Prostate gland (tissue), 2 donors: ENCODE results near the gene TAS1R1. TPM values are rescaled to one million over a fixed set of nuclear protein-coding genes. Genes with fewer than 3 reads are reported as not detected.
A peak's percentile ranks its signal among the peaks of the same experiment; 100 is the strongest.

Source experiments
- DNase-seq: peaks from one replicate; pipeline ENCODE4 v3.0.0-alpha.2; 2019; ENCODE audit warnings: low spot score
- H3K27ac ChIP-seq, 2 donors: fragments of 200-600 bp; sonication (generic); 2 replicates each; pipeline ENCODE4 v1.5.1; 2017 to 2019
- H3K27me3 ChIP-seq: fragments of 200-600 bp; sonication (generic); replicated peaks from 2 replicates; pipeline ENCODE4 v1.5.1; 2019; ENCODE audit not compliant: insufficient read depth
- H3K36me3 ChIP-seq, 2 donors: fragments of 200-600 bp; sonication (generic); 1 replicate in 1 of 2; 2 replicates in 1 of 2; pipeline versions ENCODE4 v1.5.1 to v1.8.1; 2017 to 2019
- H3K4me1 ChIP-seq: fragments of 200-600 bp; sonication (generic); replicated peaks from 2 replicates; pipeline ENCODE4 v1.5.1; 2019
- H3K4me3 ChIP-seq, 2 donors: fragments of 200-600 bp; sonication (generic); 2 replicates each; pipeline ENCODE4 v1.5.1; 2017 to 2019
- H3K9me3 ChIP-seq: fragments of 200-600 bp; sonication (generic); 2 replicates; pipeline ENCODE4 v1.5.1; 2017
- CTCF ChIP-seq, 4 experiments: fragments of 200-600 bp in 2 of 4; fragments of 450-650 bp in 2 of 4; sonication (generic) in 2 of 4; IDR thresholded peaks; 1 replicate in 3 of 4; 2 replicates in 1 of 4; pipeline ENCODE4 v1.5.1; 2016 to 2019; ENCODE audit warnings: antibody characterized with exemption in 4 of 4, mild to moderate bottlenecking in 2 of 4, moderate library complexity in 2 of 4
- POLR2A ChIP-seq: fragments of 450-650 bp; IDR thresholded peaks from one replicate; pipeline ENCODE4 v1.6.1; 2016; ENCODE audit warnings: antibody characterized with exemption, mild to moderate bottlenecking
- POLR2AphosphoS5 ChIP-seq: sonication (generic); formaldehyde crosslinking; IDR thresholded peaks from one replicate; pipeline ENCODE4 v1.6.1; 2017; ENCODE audit warnings: antibody characterized with exemption
- WGBS: methylation state at CpG from one replicate; pipeline ENCODE4 v1.1.5; 2018; 5-methylcytosine and 5-hydroxymethylcytosine counted together
- intact Hi-C: fragments of 100-400 bp; cut with DNase I; formaldehyde crosslinking; loops from one replicate; pipeline ENCODE4 v1.14.2; 2022
- total RNA-seq, 2 donors: library from RNA; depleted of rRNA; stranded (reverse); fragments of >200 nt; gene quantifications; one replicate each; pipeline ENCODE4 v1.1.0, GENCODE V29; 2016

TAS1R1 gene
- total RNA-seq, 2 donors from 2014 or later, result 1.5 TPM; not detected in 1

- TF ChIP-seq CTCF (IDR thresholded peaks at IDR 0.05) (peak in 1 of 4 experiments; percentile 15), POLR2A (peak; percentile 39), POLR2AphosphoS5 (peak; percentile 47)
- intact Hi-C loops, result no loop called here
- peak overlapping the region; percentile 96 to 99 for H3K27ac ChIP-seq
- no peaks in the 10 kb centered on the region for H3K36me3 ChIP-seq
- WGBS, result under 1% methylated on average over 33 of the region's 67 CpGs
- no peak for DNase-seq
- H3K4me3 ChIP-seq, result peak overlapping the region; percentile 100
- H3K4me1 ChIP-seq, result peaks cover 4% of the 10 kb centered on the region
- H3K9me3 ChIP-seq, result no peaks in the 10 kb centered on the region
- H3K27me3 ChIP-seq, result no peaks in the 10 kb centered on the region
Observed at GRCh38 chr1:6612641-6613360, 57.7 kb downstream of the TAS1R1 start.

GRCh38 chr1:6613361-6614018 lies 58.4 kb downstream of the TAS1R1 start, which contains the start of gene PHF13:
Gene PHF13, plus strand, starts transcription at chr1:6613731. Its CDS starts 336 bp downstream, at chr1:6614067.
- peak; percentile 99 for DNase-seq
- Histone ChIP-seq H3K27me3 (no peaks in the 10 kb centered on the region), H3K36me3 (no peaks in the 10 kb centered on the region), H3K4me1 (peaks cover 4% of the 10 kb centered on the region), H3K27ac (peak within 1 kb of the TSS; percentile 97 to 99), H3K4me3 (peak within 1 kb of the TSS; percentile 100), H3K9me3 (no peaks in the 10 kb centered on the region)
- intact Hi-C loops, result no loop called here
- under 1% methylated on average over 76 of the region's 84 CpGs for WGBS
- TF ChIP-seq CTCF (IDR thresholded peaks at IDR 0.05) (no peak), POLR2AphosphoS5 (peak; percentile 91), POLR2A (peak; percentile 94)

- no peaks in the 10 kb centered on the region for H3K9me3 ChIP-seq
- peak overlapping the region; percentile 97 to 99 for H3K27ac ChIP-seq
- H3K4me3 ChIP-seq, result peak overlapping the region; percentile 100
- no peaks in the 10 kb centered on the region for H3K27me3 ChIP-seq
- DNase-seq, result peak; percentile 56
- peaks cover 4% of the 10 kb centered on the region for H3K4me1 ChIP-seq
- TF ChIP-seq POLR2A (no peak), CTCF (IDR thresholded peaks at IDR 0.05) (no peak), POLR2AphosphoS5 (no peak)
- intact Hi-C loops, result no loop called here
- 1% methylated on average over 81 of the region's 117 CpGs for WGBS
- no peaks in the 10 kb centered on the region for H3K36me3 ChIP-seq
Observed at GRCh38 chr1:6614019-6614928, 59.2 kb downstream of the TAS1R1 start.

- Histone ChIP-seq H3K9me3 (no peaks in the 10 kb centered on the region), H3K27me3 (no peaks in the 10 kb centered on the region), H3K4me1 (peaks cover 4% of the 10 kb centered on the region), H3K4me3 (peak overlapping the region; percentile 100), H3K27ac (peak overlapping the region; percentile 97 to 99), H3K36me3 (peaks cover 0 to 5% of the 10 kb centered on the region in 2 donors)
- intact Hi-C loops, result no loop called here
- TF ChIP-seq POLR2A (no peak), CTCF (IDR thresholded peaks at IDR 0.05) (no peak), POLR2AphosphoS5 (no peak)
- no peak for DNase-seq
- under 1% methylated on average over 68 of the region's 82 CpGs for WGBS
Observed at GRCh38 chr1:6614929-6615785, 60.0 kb downstream of the TAS1R1 start.
